NB4 (cell line): ENCODE data around the gene CYP24A1.

ENCODE experiments used
- POLR2A ChIP-seq: IDR thresholded peaks from 2 replicates; pipeline ENCODE4 v1.6.1; 2011; ENCODE audit warnings: mild to moderate bottlenecking; ENCODE audit not compliant: insufficient read length; ENCODE audit errors: extremely low read depth
- TF ChIP-seq, protein P1 (sequence below): IDR thresholded peaks from one replicate; pipeline ENCODE4 v1.5.1; 2012; ENCODE audit warnings: low read depth, low read length

DNA sequence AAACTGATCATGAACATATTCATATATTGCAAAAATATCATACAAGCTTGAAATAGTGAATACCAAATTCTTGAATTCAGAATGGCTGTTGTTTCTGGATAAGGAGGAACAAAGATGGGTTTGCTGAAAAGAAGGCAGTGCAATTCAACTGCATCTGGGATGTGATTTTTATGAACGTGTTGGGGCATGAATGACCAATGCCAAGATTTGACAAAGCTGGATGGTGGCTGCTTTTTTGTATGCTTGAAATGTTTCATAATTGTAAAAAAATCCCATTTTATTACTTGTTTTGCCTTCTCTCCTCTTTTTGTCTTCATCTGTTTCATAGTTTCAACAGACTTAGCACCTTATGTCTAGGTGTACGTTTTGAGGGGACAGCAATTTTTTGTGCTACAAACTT lies 66.6 kb downstream of the CYP24A1 start:
- TF ChIP-seq, protein P1, sequence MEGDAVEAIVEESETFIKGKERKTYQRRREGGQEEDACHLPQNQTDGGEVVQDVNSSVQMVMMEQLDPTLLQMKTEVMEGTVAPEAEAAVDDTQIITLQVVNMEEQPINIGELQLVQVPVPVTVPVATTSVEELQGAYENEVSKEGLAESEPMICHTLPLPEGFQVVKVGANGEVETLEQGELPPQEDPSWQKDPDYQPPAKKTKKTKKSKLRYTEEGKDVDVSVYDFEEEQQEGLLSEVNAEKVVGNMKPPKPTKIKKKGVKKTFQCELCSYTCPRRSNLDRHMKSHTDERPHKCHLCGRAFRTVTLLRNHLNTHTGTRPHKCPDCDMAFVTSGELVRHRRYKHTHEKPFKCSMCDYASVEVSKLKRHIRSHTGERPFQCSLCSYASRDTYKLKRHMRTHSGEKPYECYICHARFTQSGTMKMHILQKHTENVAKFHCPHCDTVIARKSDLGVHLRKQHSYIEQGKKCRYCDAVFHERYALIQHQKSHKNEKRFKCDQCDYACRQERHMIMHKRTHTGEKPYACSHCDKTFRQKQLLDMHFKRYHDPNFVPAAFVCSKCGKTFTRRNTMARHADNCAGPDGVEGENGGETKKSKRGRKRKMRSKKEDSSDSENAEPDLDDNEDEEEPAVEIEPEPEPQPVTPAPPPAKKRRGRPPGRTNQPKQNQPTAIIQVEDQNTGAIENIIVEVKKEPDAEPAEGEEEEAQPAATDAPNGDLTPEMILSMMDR, result no peak
- no peak for TF ChIP-seq POLR2A
